ENCODE results near the gene CFAP210.

CFAP210 gene

DNA sequence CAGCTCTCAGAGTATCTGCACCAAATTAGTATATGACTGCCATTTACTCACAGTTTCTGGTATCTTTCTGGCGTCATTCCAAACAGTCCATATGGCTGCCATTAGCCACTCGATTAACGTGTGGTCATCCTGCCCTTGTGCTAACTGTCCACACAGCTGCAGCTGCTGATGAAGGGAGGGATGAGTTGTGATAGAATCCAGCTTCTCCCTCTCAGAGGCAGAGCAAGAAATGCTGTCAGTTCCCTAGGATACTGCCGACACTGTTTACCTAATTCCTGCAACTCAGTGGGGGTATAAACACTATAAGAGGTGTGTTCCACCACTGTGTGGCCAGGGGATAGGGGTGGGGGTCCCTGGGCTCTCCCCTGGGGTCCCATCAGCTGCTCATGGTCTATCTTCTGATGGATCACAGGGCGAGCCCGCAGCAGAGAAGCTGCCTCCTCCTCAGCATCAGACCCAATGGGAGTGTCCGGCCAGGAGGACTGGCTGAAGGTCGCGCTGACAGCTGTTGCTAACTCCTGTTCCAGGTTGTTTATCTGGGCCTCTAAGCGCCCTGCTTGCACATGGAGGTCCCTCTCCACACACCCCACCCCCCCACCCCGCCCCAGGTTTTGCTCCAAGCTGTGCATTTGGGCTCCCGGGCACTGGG is 22.2 kb upstream of the CFAP210 start:
- no peaks in the 10 kb centered on the region for H3K79me2 ChIP-seq (ENCODE audit: low read length)
- no peak overlapping the region for H3K4me2 ChIP-seq (ENCODE audit: low read depth, low read length)
- H3K27ac ChIP-seq (ENCODE audit: low read length): no peak overlapping the region
- no peaks in the 10 kb centered on the region for H3F3A ChIP-seq (ENCODE audit: insufficient read depth, low read length)
- no peaks in the 10 kb centered on the region for H3K9me2 ChIP-seq (replicated peaks; ENCODE audit: insufficient read depth, low read length)
- no peaks in the 10 kb centered on the region for H3K27me3 ChIP-seq (replicated peaks; ENCODE audit: insufficient read depth, low read length)
- no peak for TF ChIP-seq EZH2 (optimal IDR thresholded peaks at IDR 0.05; ENCODE audit: low read depth, low read length)
- TF ChIP-seq, protein P1, sequence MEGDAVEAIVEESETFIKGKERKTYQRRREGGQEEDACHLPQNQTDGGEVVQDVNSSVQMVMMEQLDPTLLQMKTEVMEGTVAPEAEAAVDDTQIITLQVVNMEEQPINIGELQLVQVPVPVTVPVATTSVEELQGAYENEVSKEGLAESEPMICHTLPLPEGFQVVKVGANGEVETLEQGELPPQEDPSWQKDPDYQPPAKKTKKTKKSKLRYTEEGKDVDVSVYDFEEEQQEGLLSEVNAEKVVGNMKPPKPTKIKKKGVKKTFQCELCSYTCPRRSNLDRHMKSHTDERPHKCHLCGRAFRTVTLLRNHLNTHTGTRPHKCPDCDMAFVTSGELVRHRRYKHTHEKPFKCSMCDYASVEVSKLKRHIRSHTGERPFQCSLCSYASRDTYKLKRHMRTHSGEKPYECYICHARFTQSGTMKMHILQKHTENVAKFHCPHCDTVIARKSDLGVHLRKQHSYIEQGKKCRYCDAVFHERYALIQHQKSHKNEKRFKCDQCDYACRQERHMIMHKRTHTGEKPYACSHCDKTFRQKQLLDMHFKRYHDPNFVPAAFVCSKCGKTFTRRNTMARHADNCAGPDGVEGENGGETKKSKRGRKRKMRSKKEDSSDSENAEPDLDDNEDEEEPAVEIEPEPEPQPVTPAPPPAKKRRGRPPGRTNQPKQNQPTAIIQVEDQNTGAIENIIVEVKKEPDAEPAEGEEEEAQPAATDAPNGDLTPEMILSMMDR (IDR thresholded peaks at IDR 0.05; ENCODE audit: low read length): no peak
- no peak for TF ChIP-seq EZH2phosphoT487 (IDR thresholded peaks at IDR 0.05; ENCODE audit: low read length)
- H3K9ac ChIP-seq (ENCODE audit: low read length): no peak overlapping the region
- H4K20me1 ChIP-seq (ENCODE audit: insufficient read depth, low read length): no peaks in the 10 kb centered on the region
- no peaks in the 10 kb centered on the region for H3K9me3 ChIP-seq (replicated peaks; ENCODE audit: insufficient read depth, low read length)
- H3K4me1 ChIP-seq (ENCODE audit: low read length): no peaks in the 10 kb centered on the region
- no peak for DNase-seq
- no peak overlapping the region for H3K4me3 ChIP-seq (ENCODE audit: low read length)
- no peak overlapping the region for H2AFZ ChIP-seq (ENCODE audit: low read length)
- H3K36me3 ChIP-seq (replicated peaks; ENCODE audit: insufficient read depth, low read length): no peaks in the 10 kb centered on the region

- H3K79me2 ChIP-seq (ENCODE audit: low read length): no peaks in the 10 kb centered on the region
- H3K9ac ChIP-seq (ENCODE audit: low read length): no peak overlapping the region
- no peak overlapping the region for H2AFZ ChIP-seq (ENCODE audit: low read length)
- H3F3A ChIP-seq (ENCODE audit: insufficient read depth, low read length): no peaks in the 10 kb centered on the region
- TF ChIP-seq EZH2 (optimal IDR thresholded peaks at IDR 0.05; ENCODE audit: low read depth, low read length) (no peak), EZH2phosphoT487 (IDR thresholded peaks at IDR 0.05; ENCODE audit: low read length) (no peak)
- TF ChIP-seq, protein P1 (IDR thresholded peaks at IDR 0.05; ENCODE audit: low read length): no peak
- H3K27ac ChIP-seq (ENCODE audit: low read length): no peak overlapping the region
- H3K36me3 ChIP-seq (replicated peaks; ENCODE audit: insufficient read depth, low read length): no peaks in the 10 kb centered on the region
- H3K9me3 ChIP-seq (replicated peaks; ENCODE audit: insufficient read depth, low read length): no peaks in the 10 kb centered on the region
- no peak for DNase-seq
- H4K20me1 ChIP-seq (ENCODE audit: insufficient read depth, low read length): no peaks in the 10 kb centered on the region
- no peak overlapping the region for H3K4me2 ChIP-seq (ENCODE audit: low read depth, low read length)
- no peaks in the 10 kb centered on the region for H3K27me3 ChIP-seq (replicated peaks; ENCODE audit: insufficient read depth, low read length)
- H3K4me1 ChIP-seq (ENCODE audit: low read length): no peaks in the 10 kb centered on the region
- no peak overlapping the region for H3K4me3 ChIP-seq (ENCODE audit: low read length)
- no peaks in the 10 kb centered on the region for H3K9me2 ChIP-seq (replicated peaks; ENCODE audit: insufficient read depth, low read length)
These were observed 21.4 kb upstream of the CFAP210 start for GRCh38 chr2:169715379-169716237.

DNA sequence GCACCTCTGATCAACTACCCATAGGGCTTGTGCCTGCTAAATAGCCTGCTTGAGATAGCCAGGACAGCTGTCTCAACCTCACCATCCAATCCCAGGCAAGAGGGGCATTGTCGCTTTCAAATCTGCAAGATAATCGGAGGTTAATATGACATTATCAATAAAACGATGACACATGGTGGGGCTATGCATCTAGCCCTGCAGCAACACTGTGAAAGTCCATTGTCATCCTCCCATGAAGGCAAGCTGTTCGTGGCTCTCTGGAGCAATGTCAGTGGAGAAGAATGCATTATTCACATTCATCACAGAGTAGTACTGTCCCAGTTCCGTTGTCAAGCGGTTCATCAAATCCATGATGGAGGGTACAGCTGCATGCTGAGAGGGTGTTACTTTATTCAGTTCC is 20.5 kb upstream of the CFAP210 start:
- no peaks in the 10 kb centered on the region for H3F3A ChIP-seq (ENCODE audit: insufficient read depth, low read length)
- H3K4me3 ChIP-seq (ENCODE audit: low read length): no peak overlapping the region
- no peak overlapping the region for H2AFZ ChIP-seq (ENCODE audit: low read length)
- no peak overlapping the region for H3K9ac ChIP-seq (ENCODE audit: low read length)
- DNase-seq: no peak
- H3K27ac ChIP-seq (ENCODE audit: low read length): no peak overlapping the region
- no peaks in the 10 kb centered on the region for H3K9me2 ChIP-seq (replicated peaks; ENCODE audit: insufficient read depth, low read length)
- H3K79me2 ChIP-seq (ENCODE audit: low read length): no peaks in the 10 kb centered on the region
- no peak for TF ChIP-seq EZH2phosphoT487 (IDR thresholded peaks at IDR 0.05; ENCODE audit: low read length)
- TF ChIP-seq EZH2 (optimal IDR thresholded peaks at IDR 0.05; ENCODE audit: low read depth, low read length): no peak
- TF ChIP-seq, protein P1 (IDR thresholded peaks at IDR 0.05; ENCODE audit: low read length): no peak
- no peaks in the 10 kb centered on the region for H3K4me1 ChIP-seq (ENCODE audit: low read length)
- no peaks in the 10 kb centered on the region for H3K9me3 ChIP-seq (replicated peaks; ENCODE audit: insufficient read depth, low read length)
- H3K4me2 ChIP-seq (ENCODE audit: low read depth, low read length): no peak overlapping the region
- no peaks in the 10 kb centered on the region for H4K20me1 ChIP-seq (ENCODE audit: insufficient read depth, low read length)
- no peaks in the 10 kb centered on the region for H3K27me3 ChIP-seq (replicated peaks; ENCODE audit: insufficient read depth, low read length)
- H3K36me3 ChIP-seq (replicated peaks; ENCODE audit: insufficient read depth, low read length): no peaks in the 10 kb centered on the region

Measured in MM.1S (cell line).